OCI-LY3 (cell line): Measurements from ENCODE around the gene SLC26A9.

Experiments
- H2AFZ ChIP-seq: fragments of 200-600, 300-600 bp; shearing (Covaris generic); 2 replicates; pipeline ENCODE4 v1.6.0; 2014; ENCODE audit warnings: antibody characterized with exemption, low read depth, low read length
- H3K27ac ChIP-seq: fragments of 200-600, 300-600 bp; sonication (generic); 2 replicates; pipeline ENCODE4 v1.5.1; 2014; ENCODE audit warnings: mild to moderate bottlenecking, low read length, moderate library complexity, mixed read lengths
- H3K27me3 ChIP-seq: fragments of 200-600, 300-600 bp; sonication (generic); 2 replicates; pipeline ENCODE4 v1.6.1; 2014; ENCODE audit warnings: low read depth, low read length, mixed read lengths
- H3K36me3 ChIP-seq: fragments of 200-600, 300-600 bp; sonication (generic); replicated peaks from 2 replicates; pipeline ENCODE3; 2014; ENCODE audit warnings: low read depth, low read length, mixed read lengths
- H3K4me1 ChIP-seq: fragments of 300-600, 200-600 bp; sonication (generic); 2 replicates; pipeline ENCODE4 v1.6.1; 2014; ENCODE audit warnings: low read length, mixed read lengths
- H3K4me2 ChIP-seq: fragments of 200-600, 300-600 bp; sonication (generic); 2 replicates; pipeline ENCODE4 v1.6.1; 2014; ENCODE audit warnings: low read length, mixed read lengths
- H3K4me3 ChIP-seq: fragments of 300-600, 200-600 bp; sonication (generic); 2 replicates; pipeline ENCODE4 v1.5.1; 2014; ENCODE audit warnings: antibody characterized with exemption, mild to moderate bottlenecking, low read length, moderate library complexity
- H3K79me2 ChIP-seq: fragments of 300-600, 200-600 bp; shearing (Covaris generic); 2 replicates; pipeline ENCODE4 v1.6.1; 2014; ENCODE audit warnings: mild to moderate bottlenecking, low read length, mixed read lengths
- H3K9ac ChIP-seq: fragments of 300-600, 200-600 bp; shearing (Covaris generic); 2 replicates; pipeline ENCODE4 v1.6.0; 2014; ENCODE audit warnings: mild to moderate bottlenecking, low read length, moderate library complexity
- H3K9me3 ChIP-seq: fragments of 200-600, 300-600 bp; shearing (Covaris generic); 2 replicates; pipeline ENCODE4 v1.6.1; 2014; ENCODE audit warnings: low read length, mixed read lengths; ENCODE audit not compliant: insufficient read depth
- H4K20me1 ChIP-seq: fragments of 200-600, 300-600 bp; sonication (generic); 2 replicates; pipeline ENCODE4 v1.6.1; 2016; ENCODE audit warnings: low read length, mixed read lengths; ENCODE audit not compliant: insufficient read depth
- EZH2phosphoT487 ChIP-seq: fragments of 200-600 bp; shearing (Covaris generic); IDR thresholded peaks from 2 replicates; pipeline ENCODE4 v1.6.1; 2018; ENCODE audit warnings: antibody characterized with exemption, mixed run types, low read depth
- TF ChIP-seq, protein P1 (sequence below): fragments of 200-600, 300-600 bp; sonication (generic); IDR thresholded peaks from 2 replicates; pipeline ENCODE4 v1.5.1; 2014; ENCODE audit warnings: antibody characterized with exemption, low read length, low read depth

The SLC26A9 gene

DNA sequence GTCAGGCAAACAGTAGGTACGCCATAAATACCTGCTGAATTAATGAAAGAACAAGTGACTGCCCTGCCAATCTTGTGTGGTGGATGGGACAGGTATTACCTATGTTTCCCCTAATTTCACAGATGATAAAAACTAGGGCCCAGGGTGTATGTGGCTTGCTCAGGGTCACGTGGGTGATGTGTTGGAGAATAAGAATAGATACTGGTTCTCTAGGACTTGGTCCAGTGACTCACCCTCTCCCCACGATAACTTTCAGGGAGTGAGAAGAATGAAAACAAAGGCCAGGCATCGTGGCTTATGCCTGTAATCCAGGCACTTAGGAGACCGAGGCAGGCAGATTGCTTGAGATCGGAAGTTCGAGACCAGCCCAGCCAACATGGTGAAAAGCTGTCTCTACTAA, 26.7 kb downstream of the SLC26A9 start:
- no peak overlapping the region for H3K4me3 ChIP-seq
- H3K9ac ChIP-seq, result no peak overlapping the region
- H3K9me3 ChIP-seq, result no peaks in the 10 kb centered on the region
- peaks cover 24% of the 10 kb centered on the region for H3K4me1 ChIP-seq
- no peaks in the 10 kb centered on the region for H3K36me3 ChIP-seq
- no peaks in the 10 kb centered on the region for H4K20me1 ChIP-seq
- TF ChIP-seq, protein P1, sequence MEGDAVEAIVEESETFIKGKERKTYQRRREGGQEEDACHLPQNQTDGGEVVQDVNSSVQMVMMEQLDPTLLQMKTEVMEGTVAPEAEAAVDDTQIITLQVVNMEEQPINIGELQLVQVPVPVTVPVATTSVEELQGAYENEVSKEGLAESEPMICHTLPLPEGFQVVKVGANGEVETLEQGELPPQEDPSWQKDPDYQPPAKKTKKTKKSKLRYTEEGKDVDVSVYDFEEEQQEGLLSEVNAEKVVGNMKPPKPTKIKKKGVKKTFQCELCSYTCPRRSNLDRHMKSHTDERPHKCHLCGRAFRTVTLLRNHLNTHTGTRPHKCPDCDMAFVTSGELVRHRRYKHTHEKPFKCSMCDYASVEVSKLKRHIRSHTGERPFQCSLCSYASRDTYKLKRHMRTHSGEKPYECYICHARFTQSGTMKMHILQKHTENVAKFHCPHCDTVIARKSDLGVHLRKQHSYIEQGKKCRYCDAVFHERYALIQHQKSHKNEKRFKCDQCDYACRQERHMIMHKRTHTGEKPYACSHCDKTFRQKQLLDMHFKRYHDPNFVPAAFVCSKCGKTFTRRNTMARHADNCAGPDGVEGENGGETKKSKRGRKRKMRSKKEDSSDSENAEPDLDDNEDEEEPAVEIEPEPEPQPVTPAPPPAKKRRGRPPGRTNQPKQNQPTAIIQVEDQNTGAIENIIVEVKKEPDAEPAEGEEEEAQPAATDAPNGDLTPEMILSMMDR, result no peak
- TF ChIP-seq EZH2phosphoT487, result no peak
- no peak overlapping the region for H3K27ac ChIP-seq
- H3K79me2 ChIP-seq, result no peaks in the 10 kb centered on the region
- peaks cover 9% of the 10 kb centered on the region for H3K27me3 ChIP-seq
- no peak overlapping the region for H2AFZ ChIP-seq
- H3K4me2 ChIP-seq, result no peak overlapping the region

DNA sequence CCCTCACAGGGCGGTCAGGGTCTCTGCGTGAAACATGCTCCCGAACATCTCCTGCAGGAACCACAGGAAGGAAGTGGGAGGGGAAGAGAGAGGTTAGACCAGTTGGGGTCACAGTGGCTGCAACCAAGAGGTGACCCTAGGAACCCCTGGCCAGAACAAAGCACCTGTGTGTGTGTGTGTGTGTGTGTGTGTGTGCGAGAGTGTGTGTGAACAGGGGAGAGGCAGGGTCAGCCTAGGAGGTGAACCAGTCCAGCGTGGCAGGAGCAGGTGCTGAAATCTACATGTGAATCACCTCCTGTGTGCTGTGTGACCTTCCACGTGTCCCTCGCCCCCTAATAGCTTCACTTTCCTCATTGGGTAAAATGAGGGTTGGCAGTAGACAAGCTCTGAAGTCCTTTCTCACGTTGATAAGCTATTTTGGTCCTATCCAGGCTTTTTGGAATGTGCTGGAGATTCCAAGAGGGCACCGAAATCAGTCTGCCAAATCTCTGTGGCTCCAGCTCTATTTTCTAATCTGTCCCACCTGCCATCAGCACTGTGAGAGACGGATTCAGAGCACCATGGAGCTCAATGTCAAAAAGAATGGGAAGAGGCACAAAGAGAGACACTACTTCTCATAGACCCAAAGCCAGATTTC, 27.8 kb downstream of the SLC26A9 start:
- H3K27me3 ChIP-seq, result peaks cover 19% of the 10 kb centered on the region
- no peaks in the 10 kb centered on the region for H3K36me3 ChIP-seq
- no peak overlapping the region for H3K9ac ChIP-seq
- H3K9me3 ChIP-seq, result no peaks in the 10 kb centered on the region
- no peak overlapping the region for H2AFZ ChIP-seq
- H3K79me2 ChIP-seq, result no peaks in the 10 kb centered on the region
- no peak for TF ChIP-seq EZH2phosphoT487
- TF ChIP-seq, protein P1, result no peak
- no peak overlapping the region for H3K4me2 ChIP-seq
- no peak overlapping the region for H3K27ac ChIP-seq
- no peaks in the 10 kb centered on the region for H4K20me1 ChIP-seq
- H3K4me1 ChIP-seq, result peaks cover 24% of the 10 kb centered on the region
- H3K4me3 ChIP-seq, result no peak overlapping the region

DNA sequence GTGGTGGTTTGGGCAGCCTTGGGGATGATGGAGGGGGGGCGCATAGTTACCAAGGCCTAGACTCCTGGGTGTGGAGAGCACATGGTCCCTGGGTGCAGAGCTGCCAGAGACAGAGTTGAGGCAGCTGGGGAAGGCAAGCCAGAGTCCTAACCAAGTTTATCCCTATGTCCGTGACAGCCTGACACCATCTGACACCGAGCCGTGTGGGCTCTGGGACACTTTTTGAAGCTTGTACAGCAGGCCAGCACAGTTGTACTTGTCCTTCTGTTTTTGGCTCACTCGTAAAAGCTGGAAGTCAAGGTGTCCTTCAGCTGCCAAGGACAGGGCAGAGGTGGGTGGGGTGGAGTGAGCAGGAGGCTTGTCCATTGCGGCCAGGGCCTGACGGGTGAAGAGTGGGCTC, 28.5 kb downstream of the SLC26A9 start:
- H3K27ac ChIP-seq, result no peak overlapping the region

DNA sequence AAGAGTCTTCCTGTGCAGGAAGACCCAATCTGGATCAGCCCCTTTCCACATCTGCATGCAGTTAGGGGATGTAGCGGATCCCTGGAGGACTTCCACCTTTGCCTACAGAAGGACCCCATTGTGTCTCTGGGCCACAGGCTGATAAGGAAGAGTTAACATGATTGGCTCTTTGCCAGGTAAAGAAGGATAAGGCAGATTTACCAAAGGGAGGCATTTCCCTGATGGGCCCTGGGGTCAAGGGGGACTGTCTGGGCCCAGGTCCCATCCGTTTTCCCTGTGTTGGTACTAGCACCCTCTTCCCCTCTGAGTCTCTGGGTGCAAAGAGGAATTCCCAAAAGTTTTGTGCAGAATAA, 29.1 kb downstream of the SLC26A9 start:
- Histone ChIP-seq H3K27ac (no peak overlapping the region), H3K36me3 (no peaks in the 10 kb centered on the region), H3K79me2 (no peaks in the 10 kb centered on the region), H3K4me2 (no peak overlapping the region), H3K4me1 (peaks cover 13% of the 10 kb centered on the region), H3K4me3 (no peak overlapping the region), H3K9me3 (no peaks in the 10 kb centered on the region), H3K9ac (no peak overlapping the region), H2AFZ (no peak overlapping the region), H3K27me3 (peaks cover 19% of the 10 kb centered on the region), H4K20me1 (no peaks in the 10 kb centered on the region)
- TF ChIP-seq EZH2phosphoT487, result no peak
- TF ChIP-seq, protein P1, result no peak

More for the DNA sequence above, 28.5 kb downstream of the SLC26A9 start:
- no peaks in the 10 kb centered on the region for H3K36me3 ChIP-seq
- no peaks in the 10 kb centered on the region for H3K79me2 ChIP-seq
- H4K20me1 ChIP-seq, result no peaks in the 10 kb centered on the region
- H3K4me2 ChIP-seq, result no peak overlapping the region
- peaks cover 19% of the 10 kb centered on the region for H3K4me1 ChIP-seq
- H2AFZ ChIP-seq, result no peak overlapping the region
- peaks cover 19% of the 10 kb centered on the region for H3K27me3 ChIP-seq
- H3K4me3 ChIP-seq, result no peak overlapping the region
- H3K9ac ChIP-seq, result no peak overlapping the region
- no peaks in the 10 kb centered on the region for H3K9me3 ChIP-seq
- TF ChIP-seq, protein P1, result no peak
- no peak for TF ChIP-seq EZH2phosphoT487
